ENCODE data around the gene KCNK3. TPM values are rescaled to one million over a fixed set of nuclear protein-coding genes. Genes with fewer than 3 reads are reported as not detected.

Gene KCNK3
- polyA plus RNA-seq, 1 of the 3 experiments (the other 2 are of a cell fraction) = 0.16 TPM

- Histone ChIP-seq H3K9me2 (no peaks in the 10 kb centered on the region), H3K36me3 (replicated peaks in 1 of 2; ENCODE audit: control insufficient read depth in 1 of 2, insufficient read depth in 2 of 2, low read length in 1 of 2) (no peaks in the 10 kb centered on the region), H2AFZ (ENCODE audit: low read depth) (no peak overlapping the region), H3F3A (replicated peaks; ENCODE audit: insufficient read depth) (peaks cover 5% of the 10 kb centered on the region), H4K20me1 (ENCODE audit: insufficient read depth) (no peaks in the 10 kb centered on the region), H3K4me2 (no peak overlapping the region), H3K79me2 (ENCODE audit: insufficient read depth) (no peaks in the 10 kb centered on the region), H3K4me1 (ENCODE audit: control insufficient read depth in 1 of 2, insufficient read depth in 2 of 2, low read depth in 1 of 2, low read length in 1 of 2) (peaks cover 6 to 21% of the 10 kb centered on the region in 2 experiments; a peak in 2 of 4 replicates), H3K9me3 (no peaks in the 10 kb centered on the region), H3K27me3 (ENCODE audit: insufficient read depth) (no peaks in the 10 kb centered on the region), H3K27ac (ENCODE audit: low read depth in 2 of 2, low read length in 1 of 2) (peak overlapping the region in 1 of 2 experiments; percentile 59; a peak in 2 of 4 replicates), H3K9ac (no peak overlapping the region), H3K4me3 (ENCODE audit: low read depth in 2 of 2, low read length in 1 of 2) (no peak overlapping the region)
- peak; percentile 77 for DNase-seq
- ChIA-PET POLR2A (no interaction called here), CTCF (interaction anchor here (0.9 to 5.6 kb wide), 8 partner anchors 10 to 175 kb away, joined by 3 to 62 read pairs (median 4); no protein-coding TSS in a partner anchor)
- 22% methylated on average over 3 of the region's 3 CpGs for WGBS (ENCODE audit: low lambda C conversion rate)
- TF ChIP-seq FOSL2 (IDR thresholded peaks at IDR 0.05; ENCODE audit: borderline replicate concordance, low read depth) (no peak), RCOR1 (IDR thresholded peaks at IDR 0.05; ENCODE audit: low read length) (peak; percentile 67), TCF12 (IDR thresholded peaks at IDR 0.05) (no peak), TEAD4 (IDR thresholded peaks at IDR 0.05; ENCODE audit: borderline replicate concordance, insufficient read depth) (no peak), REST (IDR thresholded peaks at IDR 0.05; ENCODE audit: low read depth, low read length) (no peak), RFX5 (IDR thresholded peaks at IDR 0.05; ENCODE audit: low read length) (no peak), EP300 (IDR thresholded peaks at IDR 0.05; ENCODE audit: borderline replicate concordance in 1 of 2, low read depth in 1 of 2, low read length in 1 of 2) (peak in 1 of 2 experiments; percentile 29; a peak in 1 of 4 replicates), CHD2 (IDR thresholded peaks at IDR 0.05; ENCODE audit: low read length, partially characterized antibody) (peak; percentile 53), MEF2A (IDR thresholded peaks at IDR 0.05; ENCODE audit: borderline replicate concordance, low read depth) (no peak), USF1 (IDR thresholded peaks at IDR 0.05; ENCODE audit: borderline replicate concordance, low read depth) (no peak), USF2 (IDR thresholded peaks at IDR 0.05; ENCODE audit: borderline replicate concordance, low read depth, low read length) (no peak), CTCF (IDR thresholded peaks at IDR 0.05) (no peak), PBX3 (IDR thresholded peaks at IDR 0.05) (no peak), GABPA (IDR thresholded peaks at IDR 0.05; ENCODE audit: low read depth) (no peak), ELF1 (IDR thresholded peaks at IDR 0.05) (no peak), YY1 (IDR thresholded peaks at IDR 0.05; ENCODE audit: low read depth) (no peak), POLR2AphosphoS5 (IDR thresholded peaks at IDR 0.05; ENCODE audit: low read depth, low read length) (no peak), NFIC (IDR thresholded peaks at IDR 0.05; ENCODE audit: borderline replicate concordance) (no peak), SMC3 (IDR thresholded peaks at IDR 0.05; ENCODE audit: low read depth, low read length) (no peak), MXI1 (IDR thresholded peaks at IDR 0.05; ENCODE audit: low read depth, low read length) (0 out of 2 replicates have a peak, but pooled peaks have one; percentile 53), IRF3 (IDR thresholded peaks at IDR 0.05; ENCODE audit: low read depth, low read length) (no peak), NRF1 (IDR thresholded peaks at IDR 0.05; ENCODE audit: low read depth, low read length) (no peak), FOXM1 (IDR thresholded peaks at IDR 0.05; ENCODE audit: low read depth) (no peak), RXRA (IDR thresholded peaks at IDR 0.05; ENCODE audit: borderline replicate concordance, low read depth) (no peak), SIN3A (IDR thresholded peaks at IDR 0.05; ENCODE audit: borderline replicate concordance, low read depth, low read length) (no peak), GATA2 (CRISPR knock-in tag; IDR thresholded peaks at IDR 0.05) (peak; percentile 23; the same call in 1 of the 2 replicates)
Observed at GRCh38 chr2:26752656-26753055, 60.1 kb downstream of the KCNK3 start.

Measured in SK-N-SH (cell line).